Fibroblast of skin of scalp (primary cell): ENCODE data around the gene MAP2K5.
A peak's percentile ranks its signal among the peaks of the same experiment; 100 is the strongest.

Experiments
- DNase-seq: peaks from one replicate; pipeline ENCODE4 v3.0.0-alpha.2; 2013

Gene MAP2K5

GRCh38 chr15:67678089-67678488, 135.6 kb downstream of the MAP2K5 start:
- no peak for DNase-seq

- DNase-seq, result no peak
Measured at GRCh38 chr15:67678993-67679392, 136.5 kb downstream of the MAP2K5 start.

- DNase-seq, result peak; percentile 39
Measured at GRCh38 chr15:67680641-67681040, 138.1 kb downstream of the MAP2K5 start.

GRCh38 chr15:67685008-67685599, 142.6 kb downstream of the MAP2K5 start:
- DNase-seq, result peak; percentile 57

GRCh38 chr15:67685716-67686115, 143.2 kb downstream of the MAP2K5 start:
- no peak for DNase-seq

GRCh38 chr15:67690936-67691335, 148.4 kb downstream of the MAP2K5 start:
- DNase-seq, result peak; percentile 58

- no peak for DNase-seq
Measured at GRCh38 chr15:67691450-67691849, 148.9 kb downstream of the MAP2K5 start.

- no peak for DNase-seq
Measured at GRCh38 chr15:67692573-67692972, 150.1 kb downstream of the MAP2K5 start.

GRCh38 chr15:67696087-67696486, 153.6 kb downstream of the MAP2K5 start:
- no peak for DNase-seq

- DNase-seq, result peak; percentile 6
Measured at GRCh38 chr15:67700023-67700422, 157.5 kb downstream of the MAP2K5 start.

- no peak for DNase-seq
Measured at GRCh38 chr15:67701669-67702068, 159.2 kb downstream of the MAP2K5 start.

- no peak for DNase-seq
Measured at GRCh38 chr15:67707520-67708283, 165.2 kb downstream of the MAP2K5 start.

GRCh38 chr15:67708500-67708899, 166.0 kb downstream of the MAP2K5 start:
- no peak for DNase-seq

- no peak for DNase-seq
Measured at GRCh38 chr15:67715170-67715569, 172.7 kb downstream of the MAP2K5 start.

- no peak for DNase-seq
Measured at GRCh38 chr15:67716171-67716570, 173.7 kb downstream of the MAP2K5 start.

GRCh38 chr15:67717776-67718175, 175.3 kb downstream of the MAP2K5 start:
- no peak for DNase-seq

- DNase-seq, result no peak
Measured at GRCh38 chr15:67719330-67719959, 176.9 kb downstream of the MAP2K5 start.

GRCh38 chr15:67720556-67721175, 178.2 kb downstream of the MAP2K5 start:
- DNase-seq, result no peak

GRCh38 chr15:67722030-67722817, 179.7 kb downstream of the MAP2K5 start:
- no peak for DNase-seq

GRCh38 chr15:67723294-67724024, 181.0 kb downstream of the MAP2K5 start:
- no peak for DNase-seq

GRCh38 chr15:67724691-67725375, 182.3 kb downstream of the MAP2K5 start:
- DNase-seq, result no peak
